Smooth muscle cell (in vitro differentiated cells): ENCODE measurements around the gene ILKAP. TPM values are rescaled to one million over a fixed set of nuclear protein-coding genes. Genes with fewer than 3 reads are reported as not detected.

ENCODE experiments used
- DNase-seq: peaks from one replicate; lab custom pipeline; 2025; ENCODE audit not compliant: unreplicated experiment; lab: John Stamatoyannopoulos, UW
- H2AFZ ChIP-seq: fragments of 200-600 bp; sonication (generic); 2 replicates; pipeline ENCODE4 v1.6.0; 2016; ENCODE audit warnings: antibody characterized with exemption, low read depth, mild to moderate bottlenecking
- H3F3A ChIP-seq: fragments of 200-600 bp; sonication (generic); 2 replicates; pipeline ENCODE4 v1.6.0; 2017; ENCODE audit warnings: antibody characterized with exemption, low read depth
- H3K27ac ChIP-seq: fragments of 200-600 bp; sonication (generic); 2 replicates; pipeline ENCODE4 v1.5.1; 2016; ENCODE audit warnings: low read depth, mild to moderate bottlenecking
- H3K27me3 ChIP-seq: fragments of 200-600 bp; sonication (generic); 2 replicates; pipeline ENCODE4 v1.6.1; 2016; ENCODE audit warnings: low read depth, mild to moderate bottlenecking
- H3K36me3 ChIP-seq: fragments of 200-600 bp; sonication (generic); 2 replicates; pipeline ENCODE4 v1.5.1; 2016; ENCODE audit warnings: low read depth
- H3K4me1 ChIP-seq: fragments of 200-600 bp; sonication (generic); 2 replicates; pipeline ENCODE4 v1.5.1; 2016; ENCODE audit warnings: low read depth
- H3K4me2 ChIP-seq: fragments of 200-600 bp; sonication (generic); 2 replicates; pipeline ENCODE4 v1.6.0; 2016; ENCODE audit warnings: mild to moderate bottlenecking
- H3K4me3 ChIP-seq: fragments of 200-600 bp; sonication (generic); 2 replicates; pipeline ENCODE4 v1.5.1; 2016; ENCODE audit warnings: mild to moderate bottlenecking
- H3K79me2 ChIP-seq: fragments of 200-600 bp; sonication (generic); 2 replicates; pipeline ENCODE4 v1.6.0; 2016; ENCODE audit warnings: low read depth, mild to moderate bottlenecking
- H3K9ac ChIP-seq: fragments of 200-600 bp; sonication (generic); 2 replicates; pipeline ENCODE4 v1.6.0; 2016; ENCODE audit warnings: low read depth
- H3K9me3 ChIP-seq: fragments of 200-600 bp; sonication (generic); replicated peaks from 2 replicates; pipeline ENCODE4 v1.5.1; 2016; ENCODE audit warnings: low read depth
- H4K20me1 ChIP-seq: fragments of 200-600 bp; sonication (generic); 2 replicates; pipeline ENCODE4 v1.6.0; 2016; ENCODE audit warnings: low read depth
- WGBS: methylation state at CpG from one replicate; pipeline ENCODE4 v1.1.7; 2016; ENCODE audit warnings: low lambda C conversion rate; 5-methylcytosine and 5-hydroxymethylcytosine counted together
- polyA plus RNA-seq: library from polyadenylated mRNA; unstranded; fragments of >200 nt; fragmentation: Nextera tagmentation; extraction: Ambion mirVana; gene quantifications from 2 replicates; pipeline ENCODE4 v1.2.1, GENCODE V29; 2016
- total RNA-seq: library from RNA; depleted of rRNA; stranded (reverse); fragments of >200 nt; gene quantifications from 2 replicates; pipeline ENCODE4 v1.2.3, GENCODE V29; 2014
- TF ChIP-seq, protein P1 (sequence below): fragments of 200-600 bp; sonication (generic); IDR thresholded peaks from 2 replicates; pipeline ENCODE4 v1.5.1; 2017; ENCODE audit warnings: borderline replicate concordance, mild to moderate bottlenecking, antibody characterized with exemption; ENCODE audit not compliant: insufficient read depth, poor library complexity, severe bottlenecking

ILKAP gene
- total and polyA plus RNA-seq, 2 experiments from 2014 or later: 12.0 to 21.9 TPM

- no peak overlapping the region for H3K9ac ChIP-seq
- WGBS: 3% methylated on average over 45 of the region's 46 CpGs
- no peaks in the 10 kb centered on the region for H4K20me1 ChIP-seq
- H3K79me2 ChIP-seq: no peaks in the 10 kb centered on the region
- no peaks in the 10 kb centered on the region for H3F3A ChIP-seq
- H3K9me3 ChIP-seq: no peaks in the 10 kb centered on the region
- H3K4me1 ChIP-seq: no peaks in the 10 kb centered on the region
- no peak overlapping the region for H3K27ac ChIP-seq
- peaks cover 6% of the 10 kb centered on the region for H3K27me3 ChIP-seq
- peak; percentile 18 for DNase-seq
- H2AFZ ChIP-seq: peak overlapping the region; percentile 98
- no peaks in the 10 kb centered on the region for H3K36me3 ChIP-seq
- peak overlapping the region; percentile 64 for H3K4me3 ChIP-seq
- TF ChIP-seq, protein P1, sequence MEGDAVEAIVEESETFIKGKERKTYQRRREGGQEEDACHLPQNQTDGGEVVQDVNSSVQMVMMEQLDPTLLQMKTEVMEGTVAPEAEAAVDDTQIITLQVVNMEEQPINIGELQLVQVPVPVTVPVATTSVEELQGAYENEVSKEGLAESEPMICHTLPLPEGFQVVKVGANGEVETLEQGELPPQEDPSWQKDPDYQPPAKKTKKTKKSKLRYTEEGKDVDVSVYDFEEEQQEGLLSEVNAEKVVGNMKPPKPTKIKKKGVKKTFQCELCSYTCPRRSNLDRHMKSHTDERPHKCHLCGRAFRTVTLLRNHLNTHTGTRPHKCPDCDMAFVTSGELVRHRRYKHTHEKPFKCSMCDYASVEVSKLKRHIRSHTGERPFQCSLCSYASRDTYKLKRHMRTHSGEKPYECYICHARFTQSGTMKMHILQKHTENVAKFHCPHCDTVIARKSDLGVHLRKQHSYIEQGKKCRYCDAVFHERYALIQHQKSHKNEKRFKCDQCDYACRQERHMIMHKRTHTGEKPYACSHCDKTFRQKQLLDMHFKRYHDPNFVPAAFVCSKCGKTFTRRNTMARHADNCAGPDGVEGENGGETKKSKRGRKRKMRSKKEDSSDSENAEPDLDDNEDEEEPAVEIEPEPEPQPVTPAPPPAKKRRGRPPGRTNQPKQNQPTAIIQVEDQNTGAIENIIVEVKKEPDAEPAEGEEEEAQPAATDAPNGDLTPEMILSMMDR: no peak
- peak overlapping the region; percentile 98 for H3K4me2 ChIP-seq
These were observed 27.8 kb upstream of the ILKAP start for GRCh38 chr2:238231251-238231793.

- Histone ChIP-seq H3K4me2 (peak overlapping the region; percentile 98), H3K36me3 (no peaks in the 10 kb centered on the region), H3K79me2 (no peaks in the 10 kb centered on the region), H3K27ac (no peak overlapping the region), H3K9ac (no peak overlapping the region), H4K20me1 (no peaks in the 10 kb centered on the region), H3F3A (no peaks in the 10 kb centered on the region), H2AFZ (peak overlapping the region; percentile 98), H3K4me3 (peak overlapping the region; percentile 64), H3K27me3 (no peaks in the 10 kb centered on the region), H3K9me3 (no peaks in the 10 kb centered on the region), H3K4me1 (no peaks in the 10 kb centered on the region)
- WGBS: 73% methylated on average over 5 of the region's 5 CpGs
- TF ChIP-seq, protein P1: no peak
- DNase-seq: no peak
These were observed 27.2 kb upstream of the ILKAP start for GRCh38 chr2:238230699-238231098.

GRCh38 chr2:238228700-238229099 lies 25.2 kb upstream of the ILKAP start:
- Histone ChIP-seq H3K79me2 (no peaks in the 10 kb centered on the region), H3K4me1 (no peaks in the 10 kb centered on the region), H3K27ac (no peak overlapping the region), H3K4me3 (no peak overlapping the region), H3K27me3 (no peaks in the 10 kb centered on the region), H4K20me1 (no peaks in the 10 kb centered on the region), H3K36me3 (no peaks in the 10 kb centered on the region), H3F3A (no peaks in the 10 kb centered on the region), H3K9me3 (no peaks in the 10 kb centered on the region), H2AFZ (no peak overlapping the region), H3K9ac (no peak overlapping the region), H3K4me2 (no peak overlapping the region)
- WGBS: 28% methylated on average over 4 of the region's 4 CpGs
- TF ChIP-seq, protein P1: no peak
- no peak for DNase-seq

DNA sequence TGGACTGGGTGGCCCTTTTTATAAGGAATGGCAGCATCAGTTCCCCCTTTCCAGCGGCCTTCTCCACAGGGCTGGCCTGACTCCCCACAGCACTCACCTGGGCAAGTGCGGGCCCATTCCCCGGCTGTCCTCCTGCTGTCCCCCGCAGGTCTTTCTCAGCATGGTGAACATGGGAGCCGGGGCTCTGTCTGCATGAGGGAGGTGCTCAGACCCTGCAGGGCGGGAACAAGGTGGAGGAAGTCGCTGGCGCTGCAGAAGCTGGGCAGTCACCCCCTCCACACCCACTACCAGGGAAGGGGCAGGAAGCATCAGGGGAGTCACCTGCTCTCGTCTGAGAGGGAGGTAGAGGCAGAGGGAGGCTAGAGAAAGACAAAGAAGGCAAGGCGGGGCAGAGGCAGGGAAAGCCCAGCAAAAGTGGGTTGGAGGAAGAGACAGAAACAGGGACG lies 24.1 kb upstream of the ILKAP start:
- H3K4me2 ChIP-seq: no peak overlapping the region
- no peak overlapping the region for H3K27ac ChIP-seq
- H3F3A ChIP-seq: no peaks in the 10 kb centered on the region
- H3K79me2 ChIP-seq: no peaks in the 10 kb centered on the region
- TF ChIP-seq, protein P1: no peak
- H3K4me3 ChIP-seq: no peak overlapping the region
- H3K9ac ChIP-seq: no peak overlapping the region
- H2AFZ ChIP-seq: no peak overlapping the region
- H3K27me3 ChIP-seq: no peaks in the 10 kb centered on the region
- no peaks in the 10 kb centered on the region for H4K20me1 ChIP-seq
- H3K9me3 ChIP-seq: no peaks in the 10 kb centered on the region
- H3K4me1 ChIP-seq: no peaks in the 10 kb centered on the region
- WGBS: 86% methylated on average over 11 of the region's 11 CpGs
- no peak for DNase-seq
- H3K36me3 ChIP-seq: no peaks in the 10 kb centered on the region
